NCI-H2227 (cell line): ENCODE data around the gene SLC17A2.

Experiments
- DNase-seq: peaks from one replicate; lab custom pipeline; 2025; ENCODE audit not compliant: unreplicated experiment; lab: John Stamatoyannopoulos, UW

Gene SLC17A2, protein sequence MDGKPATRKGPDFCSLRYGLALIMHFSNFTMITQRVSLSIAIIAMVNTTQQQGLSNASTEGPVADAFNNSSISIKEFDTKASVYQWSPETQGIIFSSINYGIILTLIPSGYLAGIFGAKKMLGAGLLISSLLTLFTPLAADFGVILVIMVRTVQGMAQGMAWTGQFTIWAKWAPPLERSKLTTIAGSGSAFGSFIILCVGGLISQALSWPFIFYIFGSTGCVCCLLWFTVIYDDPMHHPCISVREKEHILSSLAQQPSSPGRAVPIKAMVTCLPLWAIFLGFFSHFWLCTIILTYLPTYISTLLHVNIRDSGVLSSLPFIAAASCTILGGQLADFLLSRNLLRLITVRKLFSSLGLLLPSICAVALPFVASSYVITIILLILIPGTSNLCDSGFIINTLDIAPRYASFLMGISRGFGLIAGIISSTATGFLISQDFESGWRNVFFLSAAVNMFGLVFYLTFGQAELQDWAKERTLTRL

DNA sequence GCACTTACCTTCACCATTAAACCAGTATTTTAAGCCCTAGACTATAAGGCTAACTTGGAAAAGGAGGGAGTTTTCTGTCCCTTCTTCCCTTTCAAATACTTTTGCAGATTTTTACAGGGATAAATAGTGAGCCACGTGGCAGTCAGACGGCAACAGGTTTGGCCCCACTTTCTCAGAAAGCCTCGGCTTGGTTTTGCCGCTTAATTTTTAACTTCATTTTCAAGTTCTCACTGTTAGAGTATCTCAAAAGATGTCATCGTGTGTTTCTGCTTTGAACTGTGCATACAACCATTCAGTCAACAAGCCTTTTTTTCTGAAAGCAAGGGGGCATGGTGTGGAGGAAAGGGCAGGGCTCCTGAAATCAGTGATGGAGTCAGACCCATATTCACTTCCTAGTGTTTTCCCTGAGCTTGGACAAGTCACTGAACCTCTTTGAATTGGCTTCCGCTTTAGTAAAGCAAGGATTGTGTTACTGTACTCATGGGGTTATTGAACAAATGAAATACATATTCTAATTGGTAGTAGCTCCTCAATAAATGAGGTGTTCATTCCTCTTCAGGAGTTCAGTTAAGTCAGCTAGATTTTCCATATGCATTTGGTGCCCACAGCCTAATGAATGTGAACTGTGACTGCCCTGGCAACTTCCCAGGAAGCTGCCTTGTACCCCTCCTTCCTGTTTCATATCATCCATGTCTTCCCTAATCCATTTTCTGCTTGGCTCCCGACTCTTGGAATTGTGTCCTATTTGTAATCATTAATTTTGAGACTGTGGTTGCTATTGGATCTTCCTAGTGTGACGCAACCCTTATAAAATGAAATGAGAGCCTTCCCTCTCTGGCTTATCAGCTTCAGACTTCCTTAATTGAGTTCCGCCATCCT, at the start of gene SLC17A2:
TSS of gene SLC17A2 (minus strand) at position 160 of the 879 bp plus-strand sequence. CDS start 4,895 bp downstream, outside the sequence.
- DNase-seq: no peak

DNA sequence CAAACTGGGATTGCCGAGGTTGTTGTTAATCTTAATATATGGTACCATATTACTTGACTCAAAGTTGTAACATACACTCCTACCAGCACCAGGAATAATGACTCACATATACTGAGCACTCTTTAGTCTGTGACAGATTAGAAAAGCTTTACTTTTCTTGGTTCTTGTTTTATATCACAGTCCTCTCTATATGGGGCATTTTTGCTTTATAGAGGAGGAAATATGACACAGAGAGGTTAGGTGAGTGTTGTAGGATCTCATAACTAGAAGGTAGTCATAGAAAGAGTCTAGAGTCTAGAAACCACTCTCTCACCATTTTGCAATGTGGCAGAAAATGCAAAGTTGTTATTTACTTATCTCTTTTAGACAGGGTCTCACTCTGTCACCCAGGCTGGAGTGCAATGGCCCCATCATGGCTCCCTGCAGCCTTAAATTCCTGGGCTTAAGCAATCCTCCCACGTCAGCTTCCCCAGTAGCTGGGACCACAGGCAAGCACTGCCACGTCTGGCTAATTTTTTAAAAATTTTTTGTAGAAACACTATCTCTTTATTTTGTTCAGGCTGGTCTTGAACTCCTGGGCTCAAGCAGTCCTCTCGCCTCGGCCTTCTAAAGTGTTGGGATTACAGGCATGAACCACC, 45.6 kb upstream of the SLC17A2 start:
- no peak for DNase-seq

DNA sequence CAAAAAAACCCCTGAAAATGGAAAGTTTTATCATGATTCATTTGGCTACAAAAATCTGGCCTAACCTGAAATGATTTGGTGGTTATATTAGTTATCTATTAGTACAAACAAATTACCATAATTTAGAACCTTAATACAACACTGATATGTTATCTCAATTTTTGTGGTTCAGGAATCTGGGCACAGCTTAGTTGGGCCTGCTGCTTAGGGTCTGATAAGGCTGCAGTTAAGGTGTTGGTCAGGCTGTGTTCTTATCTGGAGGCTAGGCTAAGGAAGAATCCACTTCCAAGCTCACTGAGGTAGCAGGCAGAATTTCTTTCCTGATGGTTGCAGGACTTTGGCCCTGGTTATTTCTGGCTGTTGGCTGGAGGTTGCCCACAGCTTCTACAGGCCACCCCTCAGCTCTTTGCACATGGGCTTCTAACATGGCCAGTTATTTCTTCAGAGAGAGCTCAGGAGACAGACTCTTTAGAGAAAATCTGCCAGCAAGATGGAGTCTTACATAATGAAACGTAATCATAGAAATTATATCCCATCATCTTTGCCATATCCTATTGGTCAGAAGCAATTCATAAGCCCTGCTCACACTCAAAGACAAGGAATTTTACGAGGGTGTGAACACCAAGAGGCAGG, 43.5 kb upstream of the SLC17A2 start:
- DNase-seq: no peak

DNA sequence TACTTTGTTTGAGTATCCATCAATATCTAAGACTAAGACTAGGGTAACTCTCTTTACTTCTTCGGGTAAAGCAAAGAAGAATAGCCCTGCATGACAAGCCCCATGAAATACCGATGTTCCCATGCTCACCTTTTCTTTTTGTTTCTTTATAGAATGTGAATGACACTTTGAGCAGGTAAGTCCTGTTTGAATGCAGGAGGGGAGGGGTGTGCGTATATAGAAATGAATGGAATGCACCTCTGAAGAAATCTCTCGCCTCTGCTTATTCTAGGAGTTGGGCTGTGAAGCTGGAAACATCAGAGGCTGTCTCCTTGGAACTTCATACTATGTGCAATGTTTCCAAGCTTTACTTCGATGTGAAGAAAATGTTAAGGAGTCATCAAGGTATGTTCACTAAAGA, 42.4 kb upstream of the SLC17A2 start:
- no peak for DNase-seq

- DNase-seq: no peak
Observed at GRCh38 chr6:25972128-25972527, 41.6 kb upstream of the SLC17A2 start.

DNA sequence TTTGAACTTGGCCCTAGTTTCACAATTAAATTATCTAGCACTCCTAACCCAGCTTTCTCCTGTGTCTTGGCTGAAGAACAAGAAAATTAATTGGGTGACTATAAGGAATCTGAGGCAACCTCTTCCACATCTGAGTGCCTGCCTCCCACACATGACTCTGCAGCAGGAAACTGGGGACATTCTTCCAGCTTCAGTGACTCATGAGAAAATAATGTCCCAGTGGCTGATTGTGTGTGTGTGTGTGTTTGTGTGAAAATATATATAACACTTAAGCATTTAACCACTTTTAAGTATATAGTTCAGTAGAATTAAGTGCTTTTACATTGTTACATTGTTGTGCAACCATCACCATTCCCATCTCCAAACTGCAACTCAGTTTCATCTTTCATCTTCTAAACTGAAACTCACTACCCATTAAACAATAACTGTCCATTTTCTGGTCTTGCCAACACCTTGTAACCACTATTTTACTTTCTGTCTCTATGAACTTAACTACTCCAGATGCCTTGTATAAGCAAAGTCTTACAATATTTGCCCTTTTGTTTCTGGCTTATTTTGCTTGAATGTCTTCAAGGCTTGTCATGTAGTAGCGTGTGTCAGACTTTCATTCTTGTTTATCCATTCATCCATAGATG, 40.8 kb upstream of the SLC17A2 start:
- DNase-seq: no peak

DNA sequence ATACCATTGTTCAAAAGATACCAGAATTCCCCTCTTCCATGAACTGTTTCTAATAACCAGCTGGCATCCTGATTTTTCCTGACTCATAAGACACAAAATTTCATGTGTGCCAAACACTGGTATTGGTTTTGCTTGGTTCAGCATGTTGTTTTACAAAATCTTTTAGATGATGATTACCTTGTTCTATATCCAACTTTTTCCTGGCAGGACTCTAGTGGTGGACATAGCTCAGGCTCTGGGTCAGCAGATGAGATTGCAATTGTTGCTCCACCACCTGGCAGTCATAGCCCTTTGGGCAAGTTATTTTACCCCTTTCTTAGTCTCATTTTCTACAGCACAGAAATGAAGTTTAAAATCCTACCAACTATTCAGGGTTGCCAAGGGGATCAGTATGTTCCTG, 38.3 kb upstream of the SLC17A2 start:
- DNase-seq: no peak

- DNase-seq: no peak
Observed at GRCh38 chr6:25966711-25967110, 36.2 kb upstream of the SLC17A2 start.

DNA sequence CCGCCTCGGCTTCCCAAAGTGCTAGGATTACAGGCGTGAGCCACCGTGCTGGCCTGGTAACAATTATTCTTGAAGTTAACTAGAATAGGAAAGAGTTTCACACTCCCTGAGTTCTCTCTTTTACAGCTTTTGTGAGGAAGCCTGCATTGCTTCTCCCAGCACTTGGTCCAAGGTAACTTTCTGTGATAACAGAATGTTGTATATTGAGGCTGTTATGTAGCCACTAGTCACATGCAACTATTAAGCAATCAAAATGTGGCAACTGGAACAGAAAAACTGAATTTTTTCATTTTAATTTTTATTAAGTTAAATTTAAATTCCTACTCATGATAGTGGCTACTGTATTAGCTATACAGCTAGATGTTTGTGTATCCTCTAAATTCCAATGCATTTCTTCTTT, 34.6 kb upstream of the SLC17A2 start:
- no peak for DNase-seq

DNA sequence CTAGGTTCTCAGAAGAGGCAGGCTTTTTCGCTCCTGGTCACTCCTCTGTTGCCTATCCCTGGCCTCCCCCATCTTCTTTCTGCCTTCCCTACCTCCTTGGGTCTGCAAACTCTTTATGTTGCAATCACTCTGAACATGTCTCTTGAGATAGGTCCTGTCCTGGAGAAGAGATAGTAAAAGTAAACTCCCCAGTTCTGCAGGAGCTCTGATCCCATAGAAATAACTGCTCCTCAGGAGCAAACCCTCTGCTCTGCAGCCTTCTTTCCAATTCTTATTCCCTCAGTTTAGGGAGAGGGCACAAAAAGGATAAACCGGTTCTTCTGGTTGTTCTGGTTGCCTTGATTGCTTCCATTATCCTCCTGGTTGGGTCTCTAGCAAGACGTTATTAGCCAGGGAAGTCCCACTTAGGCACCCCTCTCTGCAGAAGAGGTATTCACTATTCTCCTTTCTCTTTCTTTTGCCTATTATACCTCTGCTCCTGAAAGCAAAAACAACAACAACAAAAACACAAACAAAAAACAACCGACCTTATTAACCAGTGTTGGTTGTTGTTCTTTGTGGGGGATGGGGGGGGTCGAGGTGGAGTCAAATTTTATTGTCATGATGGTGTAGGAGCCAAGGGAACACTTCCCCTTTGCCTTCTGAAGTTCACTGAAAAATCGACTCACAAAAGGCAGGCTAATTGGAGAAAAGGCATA, 33.1 kb upstream of the SLC17A2 start:
- no peak for DNase-seq

GRCh38 chr6:25962149-25963127, 31.9 kb upstream of the SLC17A2 start, which contains the start of gene TRIM38:
TSS of gene TRIM38 (plus strand) at chr6:25962802. CDS start at chr6:25966523, 3,721 bp downstream.
- no peak for DNase-seq

DNA sequence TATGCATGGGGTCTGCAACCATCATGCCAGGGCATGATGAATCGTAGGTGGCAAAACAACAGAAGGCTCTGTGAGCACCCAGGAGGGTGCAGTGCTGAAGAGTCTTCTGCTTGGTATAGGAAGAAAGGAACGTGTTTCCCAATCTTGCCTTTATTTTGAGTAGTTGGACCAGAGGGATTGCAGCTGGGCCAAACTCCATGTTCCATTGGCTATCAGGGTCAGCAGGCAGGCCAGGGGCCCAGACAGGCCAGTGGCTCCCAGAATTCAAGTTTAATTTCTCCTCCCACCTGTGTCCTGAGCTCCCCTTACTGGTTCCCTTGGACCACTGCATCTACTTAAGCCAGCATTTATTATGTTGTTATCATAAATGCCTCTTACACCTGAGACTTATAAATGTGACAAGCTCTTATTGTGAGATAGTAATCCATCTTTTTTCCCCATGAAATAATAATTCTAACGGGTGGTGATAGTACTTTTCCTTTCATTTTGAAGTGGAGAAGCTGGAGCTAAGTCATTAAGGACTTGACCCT, 31.2 kb upstream of the SLC17A2 start:
- peak; percentile 29 for DNase-seq

- no peak for DNase-seq
Observed at GRCh38 chr6:25960734-25961133, 30.2 kb upstream of the SLC17A2 start.

DNA sequence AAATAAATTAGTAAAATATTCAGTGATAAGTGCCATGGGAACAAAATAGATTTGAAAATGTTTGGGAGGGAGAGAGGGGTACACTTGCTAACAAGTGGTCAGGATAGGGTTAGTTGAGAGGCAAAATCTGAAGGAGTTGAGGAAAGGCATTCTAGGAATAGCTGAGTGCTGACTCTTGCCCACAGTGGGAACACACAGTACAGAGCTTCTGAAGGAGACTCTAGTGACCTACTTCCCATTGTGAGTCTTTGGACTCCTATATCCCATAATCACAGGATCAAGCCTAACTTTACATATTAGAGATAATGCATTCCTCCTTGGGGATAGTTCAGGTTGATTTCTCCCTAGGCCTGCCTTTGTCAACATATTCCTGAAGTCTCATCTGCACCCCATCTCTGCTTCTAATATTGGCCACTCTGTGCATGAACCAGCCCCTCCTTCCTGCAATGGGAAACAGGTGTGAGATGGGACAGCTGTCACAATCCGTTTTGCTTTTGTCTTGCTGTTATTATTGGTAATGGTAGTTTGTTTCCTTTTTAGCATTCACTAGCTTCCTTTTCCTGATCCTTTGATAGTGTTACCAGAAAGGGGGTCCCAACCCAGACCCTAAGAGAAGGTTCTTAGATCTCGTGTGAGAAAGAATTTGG, 29.5 kb upstream of the SLC17A2 start:
- DNase-seq: no peak

- DNase-seq: no peak
Observed at GRCh38 chr6:25958700-25959162, 28.2 kb upstream of the SLC17A2 start.

DNA sequence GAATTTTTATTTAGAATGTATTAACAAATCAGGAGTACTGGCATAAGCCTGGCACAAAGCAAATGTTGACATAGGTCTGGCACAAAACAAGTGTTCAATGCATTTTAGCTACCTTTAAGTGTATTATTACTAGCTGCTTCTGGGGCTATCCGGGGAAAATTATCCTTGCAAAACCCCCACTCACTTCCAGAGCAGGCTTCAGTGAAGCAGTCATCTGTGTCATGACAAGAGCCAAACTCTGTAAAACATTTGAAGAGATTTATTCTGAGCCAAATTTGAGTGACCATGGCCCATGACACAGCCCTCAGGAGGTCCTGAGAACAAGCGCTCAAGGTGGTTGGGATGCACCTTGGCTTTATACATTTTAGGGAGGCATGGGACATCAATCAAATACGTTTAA, 25.7 kb upstream of the SLC17A2 start:
- no peak for DNase-seq

- no peak for DNase-seq
Observed at GRCh38 chr6:25954756-25955155, 24.3 kb upstream of the SLC17A2 start.

DNA sequence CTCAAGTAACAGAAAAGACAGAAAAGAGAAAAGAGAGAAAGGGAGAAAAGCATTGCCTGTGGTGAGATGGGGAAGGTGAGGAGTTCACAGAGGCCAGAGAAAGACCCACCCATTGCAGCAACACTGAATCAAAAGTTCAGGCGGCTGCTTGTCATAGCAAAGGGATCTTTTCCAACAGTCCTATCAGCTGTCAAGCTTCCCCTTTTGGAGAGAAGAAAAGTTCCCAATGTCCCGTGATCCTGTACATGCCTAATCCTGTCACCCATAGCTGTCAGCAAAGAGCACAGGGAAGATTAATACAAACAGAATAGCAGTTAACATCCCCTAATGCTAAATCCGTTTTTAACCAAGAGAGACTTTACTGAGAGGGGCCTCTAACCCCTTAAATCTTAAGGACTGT, 23.2 kb upstream of the SLC17A2 start:
- DNase-seq: no peak
